ENCODE data around the gene TTC23.

Gene TTC23

GRCh38 chr15:99134317-99134821, 115.0 kb downstream of the TTC23 start:
- DNase-seq, result no peak

GRCh38 chr15:99132634-99133287, 116.6 kb downstream of the TTC23 start:
- DNase-seq, result no peak

GRCh38 chr15:99132122-99132521, 117.3 kb downstream of the TTC23 start:
- no peak for DNase-seq

- DNase-seq, result no peak
Measured at GRCh38 chr15:99131441-99132023, 117.8 kb downstream of the TTC23 start.

GRCh38 chr15:99130765-99131440, 118.5 kb downstream of the TTC23 start:
- no peak for DNase-seq

GRCh38 chr15:99130314-99130713, 119.1 kb downstream of the TTC23 start:
- no peak for DNase-seq

- no peak for DNase-seq
Measured at GRCh38 chr15:99129644-99130043, 119.7 kb downstream of the TTC23 start.

GRCh38 chr15:99128411-99128810, 121.0 kb downstream of the TTC23 start:
- no peak for DNase-seq

GRCh38 chr15:99127773-99128172, 121.6 kb downstream of the TTC23 start:
- DNase-seq, result no peak

GRCh38 chr15:99126930-99127329, 122.5 kb downstream of the TTC23 start:
- no peak for DNase-seq

- no peak for DNase-seq
Measured at GRCh38 chr15:99126131-99126588, 123.2 kb downstream of the TTC23 start.

GRCh38 chr15:99125061-99125891, 124.1 kb downstream of the TTC23 start:
- no peak for DNase-seq

GRCh38 chr15:99124641-99125040, 124.7 kb downstream of the TTC23 start:
- DNase-seq, result no peak

GRCh38 chr15:99123713-99124451, 125.5 kb downstream of the TTC23 start:
- no peak for DNase-seq

GRCh38 chr15:99122831-99123712, 126.3 kb downstream of the TTC23 start:
- no peak for DNase-seq

- DNase-seq, result no peak
Measured at GRCh38 chr15:99121691-99122410, 127.5 kb downstream of the TTC23 start.

GRCh38 chr15:99121207-99121606, 128.2 kb downstream of the TTC23 start:
- DNase-seq, result no peak

GRCh38 chr15:99120050-99120777, 129.2 kb downstream of the TTC23 start:
- no peak for DNase-seq

- DNase-seq, result no peak
Measured at GRCh38 chr15:99118801-99119546, 130.4 kb downstream of the TTC23 start.
